Epithelial cell of prostate (primary cell): Measurements from ENCODE around the gene BRK1.
"Not testable (repeated sequence)": the region's sequence is repeated elsewhere in the genome, so short reads cannot be mapped to it uniquely, and the experiment has no call there.

Source experiments
- DNase-seq: peaks from one replicate; pipeline ENCODE4 v3.0.0-alpha.2; 2011; ENCODE audit warnings: low read depth, low spot score
- H3K27ac ChIP-seq: fragments of 450-650 bp; 2 replicates; pipeline ENCODE4 v1.5.1; 2017; ENCODE audit warnings: mild to moderate bottlenecking

Gene BRK1

GRCh38 chr3:10173926-10174435 is 58.5 kb downstream of the BRK1 start:
- H3K27ac ChIP-seq: no peak overlapping the region
- DNase-seq: no peak

GRCh38 chr3:10175334-10175733 is 59.9 kb downstream of the BRK1 start:
- DNase-seq: not testable (repeated sequence)

DNA sequence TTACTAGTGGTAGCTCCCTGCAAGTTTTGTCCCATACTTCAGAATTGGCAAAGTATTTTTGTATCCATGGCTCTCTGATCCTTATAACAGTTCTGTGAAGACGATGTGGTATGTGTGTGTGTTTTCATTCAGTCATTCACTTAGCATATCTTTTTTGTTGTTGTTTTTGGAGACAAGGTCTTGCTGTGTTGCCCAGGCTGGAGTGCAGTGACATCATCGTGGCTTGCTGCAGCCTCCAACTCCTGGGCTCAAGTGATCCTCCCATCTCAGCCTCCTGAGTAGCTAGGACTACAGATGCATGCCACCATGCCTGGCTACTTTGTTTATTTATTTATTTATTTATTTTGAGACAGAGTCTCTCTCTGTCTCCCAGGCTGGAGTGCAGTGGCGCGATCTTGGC is 60.7 kb downstream of the BRK1 start:
- DNase-seq, H3K27ac ChIP-seq: not testable (repeated sequence)

More at GRCh38 chr3:10175334-10175733, 59.9 kb downstream of the BRK1 start:
- H3K27ac ChIP-seq: not testable (repeated sequence)
